Germinal center (tissue), 1 donor: ENCODE results near the gene ICAM1.

ENCODE experiments used
- DNase-seq: peaks from one replicate; pipeline ENCODE4 v3.0.0; 2012; ENCODE audit warnings: mixed read lengths, low spot score

The ICAM1 gene

DNA sequence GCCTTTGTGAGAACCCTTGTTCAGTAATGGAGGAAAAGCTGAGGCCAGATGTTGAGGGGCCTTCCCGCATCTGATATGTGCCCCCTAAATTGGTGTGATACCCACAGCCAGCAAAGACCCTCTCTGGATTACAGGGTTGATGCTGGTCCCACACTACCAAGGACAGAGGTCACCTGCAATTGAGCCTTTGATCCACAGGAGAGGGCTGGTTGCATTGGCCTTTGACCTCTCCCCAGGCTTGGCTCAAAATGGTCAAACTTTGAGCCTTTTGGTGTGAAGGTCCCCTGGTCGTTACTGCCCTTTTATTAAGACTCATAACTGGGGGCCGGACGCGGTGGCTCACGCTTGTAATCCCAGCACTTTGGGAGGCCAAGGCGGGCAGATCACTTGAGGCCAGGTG lies 27.3 kb upstream of the ICAM1 start:
- no peak for DNase-seq

DNA sequence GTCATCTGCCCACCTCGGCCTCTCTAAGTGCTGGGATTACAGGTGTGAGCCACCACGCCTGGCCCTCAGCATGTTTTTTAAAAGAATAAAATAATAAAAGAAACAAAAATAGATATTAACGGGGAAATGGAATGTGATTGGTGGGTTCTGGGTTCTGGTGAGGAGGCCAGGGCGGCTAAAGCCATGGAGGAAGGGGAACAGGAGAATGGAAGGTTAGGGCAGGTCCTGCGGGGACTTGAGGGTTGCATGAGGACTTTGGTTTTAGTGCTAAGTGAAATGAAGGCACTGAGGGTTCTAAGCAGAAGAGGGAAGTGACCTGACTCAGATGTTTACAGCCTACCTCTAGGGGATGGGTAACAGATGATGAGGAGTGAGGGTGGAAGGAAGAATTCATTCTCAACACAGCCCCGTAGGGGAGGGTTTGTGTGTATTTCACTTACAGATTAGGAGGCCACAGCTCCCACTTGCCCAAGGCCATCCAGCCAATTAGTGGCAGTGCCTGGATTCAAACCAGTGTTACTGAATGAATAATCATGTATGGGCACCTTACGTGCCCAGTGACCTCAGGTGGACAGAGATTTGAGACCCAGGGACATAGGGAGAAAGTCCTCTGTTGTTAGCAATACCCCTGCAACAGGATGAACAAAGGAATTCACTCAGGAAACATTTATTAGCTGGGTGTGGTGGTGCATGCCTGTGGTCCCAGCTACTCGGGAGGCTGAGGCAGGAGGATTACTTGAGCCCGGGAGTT lies 25.6 kb upstream of the ICAM1 start:
- DNase-seq, result peak; percentile 61

DNA sequence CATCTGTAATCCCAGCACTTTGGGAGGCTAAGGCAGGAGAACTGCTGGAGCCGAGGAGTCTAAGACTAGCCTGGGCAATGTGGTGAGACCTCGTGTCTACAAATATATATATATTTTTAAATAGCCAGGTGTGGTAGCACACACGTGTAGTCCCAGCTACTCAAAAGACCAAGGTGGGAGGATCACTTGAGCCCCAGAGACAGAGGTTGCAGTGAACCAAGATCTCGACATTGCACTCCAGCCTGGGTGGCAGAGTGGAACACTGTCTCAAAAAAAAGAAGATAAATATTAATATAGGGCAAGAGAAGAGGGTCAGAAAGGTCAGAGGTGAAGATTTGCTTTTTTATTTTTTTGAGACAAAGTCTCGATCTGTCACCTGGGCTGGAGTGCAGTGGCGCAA lies 24.4 kb upstream of the ICAM1 start:
- DNase-seq, result no peak

DNA sequence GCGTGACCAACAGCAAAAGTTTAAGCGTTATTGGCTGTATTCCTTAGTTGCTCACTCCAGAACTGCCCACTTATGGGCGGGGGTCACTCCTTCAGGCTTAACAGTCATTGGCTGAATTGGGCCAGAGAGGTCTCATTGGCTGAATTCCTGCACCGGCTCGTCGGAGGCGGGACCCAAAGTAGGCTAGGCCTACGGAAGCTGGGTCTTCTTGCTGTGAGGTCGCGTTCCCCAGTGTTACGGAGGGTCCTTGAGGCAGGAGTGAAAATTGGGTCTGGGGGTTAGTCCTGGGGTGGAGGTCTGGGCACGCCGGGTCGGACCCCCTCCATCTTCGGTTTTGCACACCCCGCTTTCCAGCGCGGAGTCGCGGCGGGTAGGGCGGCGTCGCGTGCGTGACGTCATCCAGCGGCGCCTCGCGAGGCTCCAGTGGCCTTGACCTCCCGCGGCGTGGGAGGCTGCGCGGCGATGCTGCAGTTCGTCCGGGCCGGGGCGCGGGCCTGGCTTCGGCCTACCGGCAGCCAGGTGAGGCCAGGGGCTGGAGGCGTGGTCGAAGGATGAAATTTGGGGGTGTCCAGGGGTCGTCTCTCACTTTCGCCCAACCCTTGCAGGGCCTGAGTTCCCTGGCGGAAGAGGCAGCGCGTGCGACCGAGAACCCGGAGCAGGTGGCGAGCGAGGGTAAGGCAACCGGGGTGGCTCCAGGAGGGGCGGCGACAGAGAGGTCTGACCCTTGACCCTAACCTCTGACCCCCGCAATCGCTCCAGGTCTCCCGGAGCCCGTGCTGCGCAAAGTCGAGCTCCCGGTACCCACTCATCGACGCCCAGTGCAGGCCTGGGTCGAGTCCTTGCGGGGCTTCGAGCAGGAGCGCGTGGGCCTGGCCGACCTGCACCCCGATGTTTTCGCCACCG lies 18.9 kb upstream of the ICAM1 start, which contains the start of gene MRPL4:
MRPL4 (plus strand) TSS at position 423 of the 903 bp plus-strand sequence; CDS start at position 463, 40 bp downstream.
- peak; percentile 95 for DNase-seq

DNA sequence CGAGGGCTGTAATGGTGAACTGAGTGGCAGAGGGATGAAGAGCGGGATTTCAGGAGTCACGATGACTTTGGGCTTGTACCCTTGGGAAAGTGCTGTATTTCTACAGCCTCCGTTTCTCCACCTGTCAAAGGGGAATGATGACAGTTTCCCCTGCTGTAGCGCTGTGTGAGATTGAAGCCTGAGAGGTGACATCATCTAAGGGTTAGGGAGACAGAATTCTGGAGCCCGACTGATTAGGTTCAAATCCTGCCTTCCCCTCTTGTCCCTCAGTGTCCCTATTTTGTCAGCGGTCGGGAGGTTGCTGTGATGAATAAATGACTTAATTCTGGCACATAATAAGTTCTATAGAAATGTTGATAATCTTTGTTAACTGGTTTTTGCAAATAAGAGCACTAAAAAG lies 18.2 kb upstream of the ICAM1 start:
- DNase-seq, result no peak

DNA sequence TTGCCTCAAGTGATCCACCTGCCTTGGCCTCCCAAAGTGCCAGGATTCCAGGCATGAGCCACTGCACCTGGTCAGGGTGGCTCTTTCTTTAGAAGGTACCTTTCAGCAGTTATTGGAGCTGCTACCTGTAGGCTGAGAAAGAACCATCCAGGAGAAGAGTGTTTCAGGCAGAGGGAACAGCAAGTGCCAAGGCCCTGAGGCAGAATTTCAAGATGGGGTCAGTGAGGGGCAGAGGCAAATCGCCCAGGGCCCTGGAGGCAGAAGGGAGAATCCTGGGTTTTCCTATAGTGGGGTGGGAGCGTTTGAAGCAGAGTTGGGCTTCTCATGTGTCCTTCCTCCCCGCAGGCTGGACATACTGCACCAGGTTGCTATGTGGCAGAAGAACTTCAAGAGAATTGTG lies 16.7 kb upstream of the ICAM1 start:
- DNase-seq, result no peak

DNA sequence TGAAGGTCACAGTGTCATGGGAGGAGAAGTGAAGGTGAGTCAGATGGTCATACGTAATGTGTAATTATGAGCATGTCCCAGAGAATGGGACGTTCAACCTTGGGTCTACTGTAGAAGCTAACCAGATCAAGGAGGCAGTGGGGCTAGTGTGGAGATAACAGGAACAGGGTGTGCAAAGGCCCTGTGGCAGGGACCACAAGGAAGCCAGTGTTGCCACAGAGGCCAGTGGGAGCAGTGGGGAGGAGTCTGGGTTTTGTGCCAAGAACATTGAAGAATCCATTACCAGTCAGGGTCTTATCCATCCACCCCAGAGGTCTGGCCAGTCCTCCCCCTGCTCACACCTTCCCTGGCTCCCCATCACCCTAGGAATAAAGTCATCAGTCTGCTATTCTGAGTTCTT lies 15.6 kb upstream of the ICAM1 start:
- DNase-seq, result no peak

DNA sequence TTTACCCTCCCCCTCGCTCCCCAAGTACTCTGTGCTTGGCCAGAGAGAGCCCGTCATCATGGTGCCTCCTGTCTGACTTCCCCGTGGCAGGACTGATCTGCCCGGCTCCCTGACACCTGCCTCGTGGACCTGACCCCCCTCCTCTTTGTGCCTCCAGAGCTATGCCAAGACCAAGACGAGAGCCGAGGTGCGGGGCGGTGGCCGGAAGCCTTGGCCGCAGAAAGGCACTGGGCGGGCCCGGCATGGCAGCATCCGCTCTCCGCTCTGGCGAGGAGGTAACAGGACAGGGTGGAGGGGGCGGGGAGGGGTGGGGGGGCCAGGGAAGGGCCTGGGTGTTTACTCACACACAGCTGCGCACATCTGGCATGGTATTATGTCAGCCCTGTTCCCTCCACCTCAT lies 14.4 kb upstream of the ICAM1 start:
- DNase-seq, result no peak

DNA sequence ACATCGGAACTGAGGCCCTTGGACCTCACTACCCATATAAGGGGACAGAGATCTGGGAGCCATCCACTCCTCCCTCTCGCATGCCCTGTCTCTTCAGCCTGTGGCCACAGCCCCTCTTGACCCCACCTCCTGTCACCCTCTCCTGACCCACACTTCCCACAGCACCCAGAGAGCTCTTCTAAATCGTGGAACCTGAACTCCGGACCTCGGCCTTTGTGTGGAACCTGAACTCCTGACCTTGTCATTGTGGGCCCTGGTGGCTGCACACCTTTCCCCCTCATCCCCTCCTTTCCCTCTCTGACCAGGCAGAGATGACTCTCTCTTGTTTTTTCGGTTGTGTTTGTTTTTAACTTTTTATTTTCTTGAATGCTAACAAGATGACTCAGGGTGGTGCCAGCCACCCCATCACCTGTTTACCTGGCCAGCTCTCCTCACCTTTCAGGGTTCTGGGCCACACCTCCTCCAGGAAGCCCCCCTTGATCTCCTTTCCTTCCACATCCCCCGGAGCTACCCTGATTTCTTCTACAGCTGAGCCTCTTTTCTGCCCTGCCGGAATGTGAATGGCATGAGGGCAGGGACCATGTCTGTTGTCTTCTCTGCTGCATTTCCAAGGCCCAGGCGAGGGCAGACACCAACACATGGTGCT lies 13.8 kb upstream of the ICAM1 start:
- DNase-seq, result no peak

DNA sequence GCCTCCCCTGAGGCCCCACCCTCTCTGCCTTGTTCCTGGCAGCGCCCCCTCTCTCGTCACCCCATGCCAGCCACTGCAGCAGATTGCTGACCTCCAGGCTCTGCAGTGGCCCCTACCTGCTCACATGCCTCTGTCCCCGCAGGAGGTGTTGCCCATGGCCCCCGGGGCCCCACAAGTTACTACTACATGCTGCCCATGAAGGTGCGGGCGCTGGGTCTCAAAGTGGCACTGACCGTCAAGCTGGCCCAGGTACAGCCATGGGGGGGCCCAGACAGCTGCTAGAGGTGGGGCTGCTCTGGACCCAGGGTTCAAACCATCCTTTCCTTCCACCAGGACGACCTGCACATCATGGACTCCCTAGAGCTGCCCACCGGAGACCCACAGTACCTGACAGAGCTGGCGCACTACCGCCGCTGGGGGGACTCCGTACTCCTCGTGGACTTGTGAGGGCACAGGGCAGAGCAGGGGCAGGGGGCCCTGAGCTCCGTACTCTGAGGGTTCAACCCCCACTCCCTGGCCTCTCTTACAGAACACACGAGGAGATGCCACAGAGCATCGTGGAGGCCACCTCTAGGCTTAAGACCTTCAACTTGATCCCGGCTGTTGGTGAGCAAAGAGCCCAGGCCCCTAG lies 12.7 kb upstream of the ICAM1 start:
- DNase-seq, result no peak

DNA sequence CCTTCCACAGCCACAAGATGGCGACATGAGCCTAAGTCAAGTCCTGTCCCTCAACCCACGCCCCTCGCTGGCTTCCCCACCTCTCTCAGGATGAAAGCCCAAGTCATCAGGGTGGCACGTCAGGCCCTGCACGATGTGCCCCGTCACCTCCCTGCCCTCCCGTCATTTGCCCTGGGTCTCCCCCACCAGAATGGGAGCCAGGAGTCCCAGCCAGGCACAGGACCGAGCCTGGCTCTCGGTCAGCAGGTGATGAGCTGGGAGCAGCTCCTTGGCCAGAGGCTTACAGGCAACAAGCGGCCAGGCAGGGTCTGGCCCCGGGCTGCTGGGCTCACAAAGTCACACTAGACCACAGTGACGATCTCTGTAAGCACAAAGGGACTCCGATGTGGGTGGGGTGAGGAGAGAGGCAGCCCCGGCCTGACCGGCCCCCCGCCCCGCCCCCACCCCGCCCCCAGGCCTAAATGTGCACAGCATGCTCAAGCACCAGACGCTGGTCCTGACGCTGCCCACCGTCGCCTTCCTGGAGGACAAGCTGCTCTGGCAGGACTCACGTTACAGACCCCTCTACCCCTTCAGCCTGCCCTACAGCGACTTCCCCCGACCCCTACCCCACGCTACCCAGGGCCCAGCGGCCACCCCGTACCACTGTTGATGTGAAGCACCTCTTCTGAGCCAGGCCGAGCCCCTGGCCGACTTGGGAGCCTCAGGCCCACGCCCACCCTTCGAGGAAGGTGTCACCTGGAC lies 11.6 kb upstream of the ICAM1 start:
- peak; percentile 57 for DNase-seq

DNA sequence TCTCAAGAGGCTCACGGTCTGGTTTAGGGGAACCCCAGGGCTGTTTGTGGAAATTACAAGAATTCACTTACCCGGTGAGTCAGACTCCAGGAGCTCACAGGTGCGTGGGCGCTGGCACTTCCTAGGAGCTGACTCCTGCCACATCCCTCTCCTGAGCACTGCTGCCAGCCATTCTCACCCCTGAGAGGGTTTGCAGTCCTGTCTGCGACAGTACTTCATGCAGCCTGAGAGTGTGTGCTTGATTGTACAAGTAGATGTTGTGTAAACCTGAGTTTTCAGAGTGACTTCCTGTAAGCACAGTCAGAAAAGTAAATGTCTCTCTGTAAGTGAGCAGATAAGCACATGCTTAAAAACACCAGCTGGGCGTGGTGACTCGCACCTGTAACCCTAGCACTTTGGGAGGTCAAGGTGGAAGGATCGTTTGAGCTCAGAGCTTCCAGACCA lies 10.8 kb upstream of the ICAM1 start:
- no peak for DNase-seq

DNA sequence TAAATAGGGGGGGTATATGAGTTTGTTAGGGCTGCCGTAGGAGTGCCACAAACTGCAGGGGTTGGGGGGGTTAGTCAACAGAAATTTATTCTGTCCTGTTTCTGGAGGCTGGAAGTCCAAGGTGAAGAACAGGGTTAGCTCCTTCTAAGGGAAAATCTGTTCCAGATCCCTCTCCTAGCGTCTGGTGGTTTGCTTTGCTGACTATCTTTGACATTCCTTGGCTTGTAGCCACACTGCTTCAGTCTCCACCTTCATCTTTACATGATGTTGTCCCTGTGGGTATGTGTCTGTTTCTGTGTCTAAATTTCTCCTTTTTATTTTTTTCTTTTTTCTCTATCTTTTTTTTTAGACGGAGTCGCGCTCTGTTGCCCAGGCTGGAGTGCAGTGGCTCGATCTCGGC lies 8.1 kb upstream of the ICAM1 start:
- no peak for DNase-seq

DNA sequence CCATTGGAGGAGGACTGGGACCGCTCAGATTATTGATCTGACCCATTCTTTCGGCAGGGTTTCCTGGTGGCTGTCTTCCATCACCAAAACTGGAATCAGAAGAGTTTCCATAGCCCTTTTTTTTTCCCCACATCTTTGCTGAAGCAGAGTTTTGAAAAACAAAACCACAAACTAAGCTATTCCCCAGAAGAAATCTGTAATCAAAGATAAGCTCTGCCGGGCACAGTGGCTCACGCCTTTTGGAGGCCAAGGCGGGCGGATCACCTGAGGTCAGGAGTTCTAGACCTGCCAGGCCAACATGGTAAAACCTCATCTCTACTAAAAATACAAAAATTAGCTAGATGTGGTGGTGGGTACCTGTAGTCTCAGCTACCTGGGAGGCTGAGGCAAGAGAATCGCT lies 4.2 kb upstream of the ICAM1 start:
- no peak for DNase-seq

DNA sequence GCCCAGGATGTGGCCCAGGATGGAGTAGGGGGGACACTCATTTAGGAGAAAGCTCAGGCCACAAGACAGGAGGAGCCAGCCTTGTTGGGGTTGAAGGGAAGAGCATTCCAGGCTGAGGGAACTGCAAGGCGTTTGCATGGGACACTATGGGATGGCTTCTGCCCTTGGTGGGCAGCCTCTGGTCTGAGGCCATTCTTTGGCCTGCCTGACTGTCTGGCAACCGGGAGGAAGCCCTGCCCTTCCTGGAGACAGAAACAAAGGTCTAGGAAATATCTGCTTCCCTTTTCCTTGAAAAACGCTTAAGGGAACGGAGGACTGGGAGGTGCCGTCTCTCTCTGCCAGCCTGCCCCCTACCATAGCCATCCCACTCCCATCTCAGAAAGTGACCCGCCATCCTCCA lies 2.8 kb upstream of the ICAM1 start:
- no peak for DNase-seq

DNA sequence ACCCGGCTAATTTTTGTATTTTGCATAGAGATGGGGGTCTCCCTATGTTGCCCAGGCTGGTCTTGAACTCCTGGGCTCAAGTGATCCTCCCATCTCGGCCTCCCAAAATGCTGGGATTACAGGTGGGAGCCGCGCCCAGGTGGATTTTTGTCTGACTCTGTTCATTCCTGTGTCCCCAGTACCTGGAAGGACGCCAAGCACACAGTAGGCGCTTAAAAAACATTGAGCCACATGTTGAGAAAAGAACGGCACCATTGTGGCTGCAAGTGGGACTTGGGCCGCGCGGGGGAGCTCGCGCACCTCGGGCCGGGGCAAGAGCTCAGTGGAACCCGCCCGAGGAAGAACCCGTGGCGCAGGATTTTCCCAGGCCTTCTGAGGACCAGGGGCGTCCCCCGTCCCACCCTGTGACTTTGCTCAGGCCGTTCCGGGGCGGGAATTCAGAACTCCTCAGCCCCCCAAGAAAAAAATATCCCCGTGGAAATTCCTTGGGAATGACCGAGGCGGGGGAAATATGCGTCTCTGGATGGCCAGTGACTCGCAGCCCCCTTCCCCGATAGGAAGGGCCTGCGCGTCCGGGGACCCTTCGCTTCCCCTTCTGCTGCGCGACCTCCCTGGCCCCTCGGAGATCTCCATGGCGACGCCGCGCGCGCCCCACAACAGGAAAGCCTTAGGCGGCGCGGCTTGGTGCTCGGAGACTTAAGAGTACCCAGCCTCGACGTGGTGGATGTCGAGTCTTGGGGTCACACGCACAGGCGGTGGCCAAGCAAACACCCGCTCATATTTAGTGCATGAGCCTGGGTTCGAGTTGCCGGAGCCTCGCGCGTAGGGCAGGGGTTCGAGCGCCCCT lies 1.4 kb upstream of the ICAM1 start:
- peak; percentile 80 for DNase-seq

DNA sequence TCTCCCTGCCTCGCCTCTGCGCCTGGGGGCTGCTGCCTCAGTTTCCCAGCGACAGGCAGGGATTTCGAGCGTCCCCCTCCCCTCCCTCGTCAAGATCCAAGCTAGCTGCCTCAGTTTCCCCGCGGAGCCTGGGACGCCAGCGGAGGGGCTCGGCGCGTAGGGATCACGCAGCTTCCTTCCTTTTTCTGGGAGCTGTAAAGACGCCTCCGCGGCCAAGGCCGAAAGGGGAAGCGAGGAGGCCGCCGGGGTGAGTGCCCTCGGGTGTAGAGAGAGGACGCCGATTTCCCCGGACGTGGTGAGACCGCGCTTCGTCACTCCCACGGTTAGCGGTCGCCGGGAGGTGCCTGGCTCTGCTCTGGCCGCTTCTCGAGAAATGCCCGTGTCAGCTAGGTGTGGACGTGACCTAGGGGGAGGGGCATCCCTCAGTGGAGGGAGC lies 722 bp upstream of the ICAM1 start:
- peak; percentile 68 for DNase-seq

DNA sequence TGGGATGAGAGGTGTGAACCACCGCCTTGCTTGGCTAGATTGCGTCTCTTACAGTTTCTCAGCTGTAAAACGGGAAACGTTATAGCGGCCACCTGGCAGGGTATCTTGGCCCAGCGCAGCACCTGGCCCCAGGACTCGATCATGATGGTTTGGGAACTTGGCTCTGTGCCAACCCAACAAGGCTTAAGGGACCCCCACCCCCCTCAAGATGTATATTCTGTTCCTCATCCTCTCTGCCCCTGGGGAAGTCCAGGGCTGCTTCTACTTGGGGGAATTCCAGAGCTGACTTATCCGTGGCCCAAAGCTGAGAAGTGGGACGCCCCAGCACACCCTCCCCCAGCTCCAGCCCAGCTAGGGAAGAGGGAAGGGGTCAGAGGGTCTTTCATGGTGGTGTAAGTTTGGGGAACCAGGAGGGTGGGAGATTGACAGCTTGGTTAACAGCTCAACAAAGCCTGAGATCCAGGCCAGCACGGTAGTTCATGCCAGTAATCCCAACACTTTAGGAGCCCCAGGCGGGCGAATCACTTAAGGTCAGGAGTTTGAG lies 695 bp downstream of the ICAM1 start:
- peak; percentile 68 for DNase-seq

DNA sequence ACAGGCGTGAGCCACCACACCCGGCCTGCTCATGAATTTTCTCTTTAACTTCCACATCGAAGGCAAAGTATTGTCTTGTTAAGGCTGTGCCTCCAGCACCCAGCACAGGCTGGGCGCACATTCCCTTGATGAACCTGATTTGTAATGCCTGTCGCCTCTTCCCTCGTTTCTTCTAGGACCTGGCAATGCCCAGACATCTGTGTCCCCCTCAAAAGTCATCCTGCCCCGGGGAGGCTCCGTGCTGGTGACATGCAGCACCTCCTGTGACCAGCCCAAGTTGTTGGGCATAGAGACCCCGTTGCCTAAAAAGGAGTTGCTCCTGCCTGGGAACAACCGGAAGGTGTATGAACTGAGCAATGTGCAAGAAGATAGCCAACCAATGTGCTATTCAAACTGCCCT lies 3.7 kb downstream of the ICAM1 start:
- no peak for DNase-seq
